Peyer's patch (tissue), 4 donors: ENCODE measurements around the gene TBC1D13.

Source experiments
- CTCF ChIP-seq, 6 experiments: fragments of 450-650 bp in 4 of 6; fragments of 200-600 bp in 2 of 6; sonication (generic) in 1 of 6; IDR thresholded peaks; one replicate each; pipeline ENCODE4 v1.5.1; 2017 to 2019; ENCODE audit warnings: antibody characterized with exemption in 6 of 6, mild to moderate bottlenecking in 3 of 6, moderate library complexity in 1 of 6
- POLR2A ChIP-seq, 2 donors: fragments of 450-650 bp; IDR thresholded peaks; one replicate each; pipeline ENCODE4 v1.5.1; 2017; ENCODE audit warnings: antibody characterized with exemption in 2 of 2, mild to moderate bottlenecking in 2 of 2, moderate library complexity in 2 of 2

- TF ChIP-seq CTCF (IDR thresholded peaks at IDR 0.05): no peak
- no peak for TF ChIP-seq POLR2A (IDR thresholded peaks at IDR 0.05)
These were observed 36.4 kb downstream of the TBC1D13 start for GRCh38 chr9:128823362-128823902.
